ENCODE data around the gene CENPE. TPM values are rescaled to one million over a fixed set of nuclear protein-coding genes. Genes with fewer than 3 reads are reported as not detected.
A peak's percentile ranks its signal among the peaks of the same experiment; 100 is the strongest.

The CENPE gene
- total and polyA plus RNA-seq, 2 of the 4 experiments (the other 2 are of a cell fraction) = 3.7 to 14.5 TPM

- no peaks in the 10 kb centered on the region for H3K9me1 ChIP-seq (ENCODE audit: insufficient read depth, low read length)
- H4K20me1 ChIP-seq (ENCODE audit: insufficient read depth, low read length) = no peaks in the 10 kb centered on the region
- H2AK5ac ChIP-seq (ENCODE audit: low read depth, low read length) = no peak overlapping the region
- no peak overlapping the region for H3K4ac ChIP-seq (ENCODE audit: low read depth, low read length)
- no peaks in the 10 kb centered on the region for H3K9me3 ChIP-seq (ENCODE audit: control insufficient read depth, insufficient read depth, low read length)
- no peak overlapping the region for H3K18ac ChIP-seq (ENCODE audit: low read depth, low read length)
- no peak overlapping the region for H2BK5ac ChIP-seq (ENCODE audit: low read depth, low read length, poor library complexity, severe bottlenecking)
- H4K91ac ChIP-seq (ENCODE audit: insufficient read depth, low read depth, low read length) = no peak overlapping the region
- POLR2A ChIA-PET (ENCODE audit: unreplicated experiment) = no interaction called here
- H3K14ac ChIP-seq (replicated peaks; ENCODE audit: low read depth, low read length) = no peak overlapping the region
- peaks cover 16 to 18% of the 10 kb centered on the region in 2 experiments for H3K79me1 ChIP-seq (ENCODE audit: low read depth in 1 of 2, low read length in 2 of 2)
- no peak overlapping the region for H2AFZ ChIP-seq (replicated peaks; ENCODE audit: low read length, poor library complexity)
- no peak overlapping the region for H4K5ac ChIP-seq (ENCODE audit: low read depth, low read length)
- no peaks in the 10 kb centered on the region for H3K36me3 ChIP-seq (ENCODE audit: control insufficient read depth, insufficient read depth, low read length)
- no peak overlapping the region for H3K56ac ChIP-seq (ENCODE audit: extremely low read depth, insufficient read depth, low read length)
- H2BK20ac ChIP-seq (ENCODE audit: low read depth, low read length) = no peak overlapping the region
- CTCF ChIA-PET = no interaction called here
- dilution Hi-C loops (cut with HindIII; ENCODE audit: low sequenced_read_pairs, unreplicated experiment) (no loop called here), in situ Hi-C loops (cut with MboI; ENCODE audit: low sequenced_read_pairs) (no loop called here), intact Hi-C loops (cut with micrococcal nuclease) (no loop called here)
- no peak overlapping the region for H3K9ac ChIP-seq (ENCODE audit: low read depth, low read length)
- WGBS, 2 experiments (ENCODE audit: extremely low coverage in 2 of 2, insufficient read length in 1 of 2) = no CpG with 5 or more reads among the region's 2 CpGs
- H3K4me2 ChIP-seq (ENCODE audit: low read depth, low read length) = no peak overlapping the region
- TF ChIP-seq RAD21 (IDR thresholded peaks at IDR 0.05; ENCODE audit: low read length) (no peak), CTCF (conservative IDR thresholded peaks at IDR 0.05; ENCODE audit: low read depth, low read length) (no peak), MAFK (IDR thresholded peaks at IDR 0.05; ENCODE audit: low read depth, low read length) (peak; percentile 97), RCOR1 (IDR thresholded peaks at IDR 0.05; ENCODE audit: insufficient replicate concordance, low read length) (no peak), FOS (IDR thresholded peaks at IDR 0.05; ENCODE audit: low read depth, low read length) (no peak), MXI1 (IDR thresholded peaks at IDR 0.05; ENCODE audit: borderline replicate concordance, low read depth, low read length) (no peak), USF2 (IDR thresholded peaks at IDR 0.05; ENCODE audit: low read depth, low read length) (no peak)
- H4K8ac ChIP-seq (ENCODE audit: low read depth in 2 of 2, low read length in 2 of 2) = no peak overlapping the region
- no peak for DNase-seq
- no peak overlapping the region for H3K27ac ChIP-seq (ENCODE audit: insufficient read depth, low read length)
- no peak overlapping the region for H3K4me3 ChIP-seq (ENCODE audit: insufficient read depth, low read depth, low read length)
- H3K27me3 ChIP-seq (ENCODE audit: control insufficient read depth, insufficient read depth, low read length) = no peaks in the 10 kb centered on the region
- no peak overlapping the region for H2BK120ac ChIP-seq (ENCODE audit: low read depth, low read length)
- no peak overlapping the region for H2AK9ac ChIP-seq (replicated peaks; ENCODE audit: low read depth, low read length, poor library complexity)
- no peak for ATAC-seq (ENCODE audit: low read depth)
- no peaks in the 10 kb centered on the region for H3K4me1 ChIP-seq (ENCODE audit: control insufficient read depth, insufficient read depth, low read length)
- H2BK15ac ChIP-seq (ENCODE audit: low read depth, low read length) = no peak overlapping the region
- H3K23ac ChIP-seq (ENCODE audit: low read depth, low read length) = no peak overlapping the region
- no TSS peak for BruUV-seq (replicated peaks)
Measured at GRCh38 chr4:103193457-103193856, 4.7 kb downstream of the CENPE start.
